Measurements from ENCODE around the gene MYCT1. TPM values are rescaled to one million over a fixed set of nuclear protein-coding genes. Genes with fewer than 3 reads are reported as not detected.
A peak's percentile ranks its signal among the peaks of the same experiment; 100 is the strongest.

Gene MYCT1
- total and polyA plus RNA-seq, 8 donors: 0.29 to 18.5 (median 2.6) TPM

DNA sequence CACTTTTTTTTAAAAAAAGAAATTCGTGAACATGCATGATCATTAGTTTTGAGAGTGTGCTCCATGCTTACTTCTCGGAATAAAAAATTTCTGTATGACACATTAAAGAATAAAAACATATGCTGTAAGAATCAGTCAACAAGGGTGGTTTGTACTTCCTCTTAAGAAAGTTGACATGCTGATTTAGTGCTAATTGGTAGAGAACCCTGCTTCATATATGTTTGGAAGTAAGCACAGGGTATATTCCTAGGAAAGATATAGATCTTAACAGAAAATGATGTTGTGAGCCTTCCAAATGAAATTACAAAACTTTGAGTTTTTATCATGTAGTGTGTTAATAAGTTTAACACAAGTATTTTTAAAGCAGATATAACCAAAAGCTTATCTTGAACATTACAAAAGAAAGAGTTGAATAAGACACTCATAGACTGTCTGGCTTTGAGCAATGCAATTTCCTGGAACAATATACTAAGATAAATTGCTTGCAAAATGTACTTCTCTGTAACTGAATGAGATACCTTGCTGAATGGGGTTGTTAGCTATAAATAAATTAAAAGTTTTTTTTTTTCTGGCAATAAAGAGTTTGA, 39.1 kb downstream of the MYCT1 start:
- Histone ChIP-seq H3K36me3 (no peaks in the 10 kb centered on the region), H3K4me1 (no peaks in the 10 kb centered on the region), H3K9me3 (peaks cover 0 to 7% (median 0%) of the 10 kb centered on the region in 4 donors), H3K27me3 (no peaks in the 10 kb centered on the region), H3K27ac (no peak overlapping the region), H3K4me3 (no peak overlapping the region)
- WGBS, 5 donors: 50 to 74% (median 70%) methylated on average over 2 of the region's 2 CpGs
- TF ChIP-seq, protein P1, sequence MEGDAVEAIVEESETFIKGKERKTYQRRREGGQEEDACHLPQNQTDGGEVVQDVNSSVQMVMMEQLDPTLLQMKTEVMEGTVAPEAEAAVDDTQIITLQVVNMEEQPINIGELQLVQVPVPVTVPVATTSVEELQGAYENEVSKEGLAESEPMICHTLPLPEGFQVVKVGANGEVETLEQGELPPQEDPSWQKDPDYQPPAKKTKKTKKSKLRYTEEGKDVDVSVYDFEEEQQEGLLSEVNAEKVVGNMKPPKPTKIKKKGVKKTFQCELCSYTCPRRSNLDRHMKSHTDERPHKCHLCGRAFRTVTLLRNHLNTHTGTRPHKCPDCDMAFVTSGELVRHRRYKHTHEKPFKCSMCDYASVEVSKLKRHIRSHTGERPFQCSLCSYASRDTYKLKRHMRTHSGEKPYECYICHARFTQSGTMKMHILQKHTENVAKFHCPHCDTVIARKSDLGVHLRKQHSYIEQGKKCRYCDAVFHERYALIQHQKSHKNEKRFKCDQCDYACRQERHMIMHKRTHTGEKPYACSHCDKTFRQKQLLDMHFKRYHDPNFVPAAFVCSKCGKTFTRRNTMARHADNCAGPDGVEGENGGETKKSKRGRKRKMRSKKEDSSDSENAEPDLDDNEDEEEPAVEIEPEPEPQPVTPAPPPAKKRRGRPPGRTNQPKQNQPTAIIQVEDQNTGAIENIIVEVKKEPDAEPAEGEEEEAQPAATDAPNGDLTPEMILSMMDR (IDR thresholded peaks at IDR 0.05): no peak
- no peak for DNase-seq
- intact Hi-C loops (cut with DNase I; ENCODE audit: low total_unique reads): no loop called here

GRCh38 chr6:152745509-152746171, 47.9 kb downstream of the MYCT1 start:
- H3K4me3 ChIP-seq: no peak overlapping the region
- H3K36me3 ChIP-seq: no peaks in the 10 kb centered on the region
- H3K4me1 ChIP-seq: no peaks in the 10 kb centered on the region
- WGBS, 5 donors: 68 to 87% (median 75%) methylated on average over 4 of the region's 4 CpGs
- H3K27me3 ChIP-seq: no peaks in the 10 kb centered on the region
- TF ChIP-seq, protein P1 (IDR thresholded peaks at IDR 0.05): no peak
- TF ChIP-seq POLR2AphosphoS5 (IDR thresholded peaks at IDR 0.05) (no peak), POLR2A (IDR thresholded peaks at IDR 0.05) (no peak), EP300 (IDR thresholded peaks at IDR 0.05) (no peak)
- DNase-seq: no peak
- no peak overlapping the region for H3K27ac ChIP-seq
- H3K9me3 ChIP-seq: no peaks in the 10 kb centered on the region
- intact Hi-C loops (cut with DNase I; ENCODE audit: low total_unique reads): no loop called here

GRCh38 chr6:152746172-152746553, 48.5 kb downstream of the MYCT1 start:
- H3K4me3 ChIP-seq: no peak overlapping the region
- no peak overlapping the region for H3K27ac ChIP-seq
- no peaks in the 10 kb centered on the region for H3K36me3 ChIP-seq
- DNase-seq: no peak
- H3K9me3 ChIP-seq: no peaks in the 10 kb centered on the region
- WGBS, 5 donors: 57 to 79% (median 67%) methylated on average over 2 of the region's 2 CpGs
- no peaks in the 10 kb centered on the region for H3K4me1 ChIP-seq
- no peaks in the 10 kb centered on the region for H3K27me3 ChIP-seq
- no peak for TF ChIP-seq POLR2AphosphoS5 (IDR thresholded peaks at IDR 0.05)
- TF ChIP-seq, protein P1 (IDR thresholded peaks at IDR 0.05): no peak
- TF ChIP-seq POLR2A (IDR thresholded peaks at IDR 0.05): no peak
- no peak for TF ChIP-seq EP300 (IDR thresholded peaks at IDR 0.05)
- intact Hi-C loops (cut with DNase I; ENCODE audit: low total_unique reads): no loop called here

DNA sequence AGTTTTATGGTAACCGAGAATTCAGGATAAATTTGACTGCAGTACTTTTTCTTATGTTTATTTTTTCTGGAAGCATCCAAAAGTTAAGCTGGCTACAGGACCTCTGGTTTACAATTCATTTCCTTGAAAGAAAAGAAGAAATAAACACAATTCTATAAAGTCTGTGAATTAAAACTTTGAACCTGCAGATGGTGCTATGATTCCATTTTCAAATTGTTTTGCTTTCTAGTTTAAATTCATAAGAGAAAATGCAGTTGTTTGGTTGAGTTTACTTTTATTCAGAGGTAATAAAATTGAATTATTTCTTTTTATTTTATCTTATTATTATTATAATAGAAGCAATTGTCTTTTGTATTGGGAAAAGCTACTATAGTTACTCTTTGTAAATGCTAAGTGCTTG, 51.1 kb downstream of the MYCT1 start:
- WGBS, 5 donors: 19 to 47% (median 32%) methylated on average over 1 of the region's 1 CpG
- TF ChIP-seq, protein P1 (IDR thresholded peaks at IDR 0.05): no peak
- TF ChIP-seq EP300 (IDR thresholded peaks at IDR 0.05) (no peak), POLR2AphosphoS5 (IDR thresholded peaks at IDR 0.05) (no peak), POLR2A (IDR thresholded peaks at IDR 0.05) (no peak)
- Histone ChIP-seq H3K36me3 (no peaks in the 10 kb centered on the region), H3K4me3 (no peak overlapping the region), H3K27me3 (no peaks in the 10 kb centered on the region), H3K27ac (no peak overlapping the region), H3K9me3 (no peaks in the 10 kb centered on the region), H3K4me1 (no peaks in the 10 kb centered on the region)
- DNase-seq: peak in 1 of 2 donors; percentile 12
- intact Hi-C loops (cut with DNase I; ENCODE audit: low total_unique reads): no loop called here
